HepG2 (cell line): ENCODE results near the gene OR6S1. TPM values are rescaled to one million over a fixed set of nuclear protein-coding genes. Genes with fewer than 3 reads are reported as not detected.
A peak's percentile ranks its signal among the peaks of the same experiment; 100 is the strongest.

ENCODE experiments used
- ARID2 ChIP-seq: sonication (generic); formaldehyde crosslinking; IDR thresholded peaks from 2 replicates; pipeline ENCODE4 v1.8.1; 2022; ENCODE audit warnings: mild to moderate bottlenecking, missing genetic modification reagents, borderline replicate concordance
- BHLHE40 ChIP-seq: IDR thresholded peaks from 2 replicates; pipeline ENCODE4 v1.6.1; 2011; ENCODE audit warnings: low read length, improper control_type of control experiment
- CENPX ChIP-seq: sonication (generic); formaldehyde crosslinking; IDR thresholded peaks from 2 replicates; pipeline ENCODE4 v1.9.0; 2021; ENCODE audit warnings: mild to moderate bottlenecking, missing genetic modification reagents, moderate library complexity
- ELF1 ChIP-seq: sonication (generic); formaldehyde crosslinking; IDR thresholded peaks from 2 replicates; pipeline ENCODE4 v1.4.0; 2020; ENCODE audit warnings: missing genetic modification reagents
- FOSL2 ChIP-seq: sonication (generic); formaldehyde crosslinking; IDR thresholded peaks from 2 replicates; pipeline ENCODE4 v1.4.0; 2020; ENCODE audit warnings: missing genetic modification reagents
- HOXA7 ChIP-seq: sonication (generic); formaldehyde crosslinking; IDR thresholded peaks from 2 replicates; pipeline ENCODE4 v1.8.1; 2022; ENCODE audit warnings: mild to moderate bottlenecking, missing genetic modification reagents, moderate library complexity
- ISX ChIP-seq: sonication (generic); formaldehyde crosslinking; conservative IDR thresholded peaks from 2 replicates; pipeline ENCODE4 v1.5.0; 2020; ENCODE audit warnings: missing genetic modification reagents
- KAT2B ChIP-seq: fragments of 150-350 bp; IDR thresholded peaks from 2 replicates; pipeline ENCODE4 v1.6.1; 2014; ENCODE audit warnings: low read depth, low read length, borderline replicate concordance
- KLF12 ChIP-seq: sonication (generic); formaldehyde crosslinking; IDR thresholded peaks from 2 replicates; pipeline ENCODE4 v1.4.0; 2020; ENCODE audit warnings: missing genetic modification reagents, borderline replicate concordance
- KLF6 ChIP-seq: IDR thresholded peaks from 2 replicates; pipeline ENCODE4 v1.8.0; 2016; ENCODE audit warnings: missing biosample characterization, missing genetic modification reagents
- RXRB ChIP-seq: IDR thresholded peaks from 2 replicates; pipeline ENCODE4 v1.6.1; 2016; ENCODE audit warnings: borderline replicate concordance, missing genetic modification reagents, missing compliant biosample characterization
- TSC22D2 ChIP-seq: sonication (generic); formaldehyde crosslinking; IDR thresholded peaks from 2 replicates; pipeline ENCODE4 v1.5.1; 2020; ENCODE audit warnings: missing genetic modification reagents, mild to moderate bottlenecking, borderline replicate concordance
- ZBTB8A ChIP-seq: sonication (generic); formaldehyde crosslinking; IDR thresholded peaks from 2 replicates; pipeline ENCODE4 v1.4.0; 2020; ENCODE audit warnings: mild to moderate bottlenecking, low read depth, missing genetic modification reagents, borderline replicate concordance
- ZC3H4 ChIP-seq: sonication (generic); formaldehyde crosslinking; IDR thresholded peaks from 2 replicates; pipeline ENCODE4 v1.4.0; 2020; ENCODE audit warnings: missing genetic modification reagents, borderline replicate concordance
- ZFP36L2 ChIP-seq: sonication (generic); formaldehyde crosslinking; IDR thresholded peaks from 2 replicates; pipeline ENCODE4 v1.4.0; 2020; ENCODE audit warnings: missing genetic modification reagents
- ZNF251 ChIP-seq: sonication (generic); formaldehyde crosslinking; IDR thresholded peaks from 2 replicates; pipeline ENCODE4 v1.9.0; 2021; ENCODE audit warnings: mild to moderate bottlenecking, missing genetic modification reagents
- ZNF264 ChIP-seq: sonication (generic); formaldehyde crosslinking; IDR thresholded peaks from 2 replicates; pipeline ENCODE4 v1.4.0; 2020; ENCODE audit warnings: missing genetic modification reagents
- ZNF350 ChIP-seq: sonication (generic); formaldehyde crosslinking; IDR thresholded peaks from 2 replicates; pipeline ENCODE4 v1.4.0; 2020; ENCODE audit warnings: mild to moderate bottlenecking, low read depth, missing genetic modification reagents, borderline replicate concordance
- ZNF563 ChIP-seq: sonication (generic); formaldehyde crosslinking; IDR thresholded peaks from 2 replicates; pipeline ENCODE4 v1.8.0; 2022; ENCODE audit warnings: mild to moderate bottlenecking, moderate library complexity, missing genetic modification reagents
- ZNF629 ChIP-seq: sonication (generic); formaldehyde crosslinking; conservative IDR thresholded peaks from 2 replicates; pipeline ENCODE4 v1.5.0; 2020; ENCODE audit warnings: missing genetic modification reagents
- ZNF772 ChIP-seq: sonication (generic); formaldehyde crosslinking; IDR thresholded peaks from 2 replicates; pipeline ENCODE4 v1.5.0; 2020; ENCODE audit warnings: mild to moderate bottlenecking, missing genetic modification reagents
- polyA plus RNA-seq, 8 experiments: library from polyadenylated mRNA; depleted of rRNA in 3 of 8; stranded (reverse) in 7 of 8; unstranded in 1 of 8; fragments of >200 nt; fragmentation: Illumina TruSeq in 4 of 8; extraction: Trizol in 4 of 8; gene quantifications; 2 replicates each; pipeline versions ENCODE4 v1.2.1 to v1.2.3, GENCODE V29; 2011 to 2016; ENCODE audit warnings: low read depth in 4 of 8, missing spikeins in 1 of 8, mixed read lengths in 1 of 8; ENCODE audit not compliant: insufficient read depth in 1 of 8
- total RNA-seq, 5 experiments: library from RNA; depleted of rRNA; stranded (reverse); fragments of >200 nt; fragmentation: Illumina TruSeq; extraction: Trizol; gene quantifications; 2 replicates each; pipeline ENCODE4 v1.2.3, GENCODE V29; 2016; ENCODE audit warnings: low read depth in 1 of 5
- TF ChIP-seq, protein P1 (sequence below): sonication (generic); formaldehyde crosslinking; IDR thresholded peaks from 2 replicates; pipeline ENCODE4 v1.4.0; 2020; ENCODE audit warnings: missing genetic modification reagents
- TF ChIP-seq, protein P2 (sequence below): sonication (generic); formaldehyde crosslinking; IDR thresholded peaks from 2 replicates; pipeline ENCODE4 v1.8.1; 2022; ENCODE audit warnings: mild to moderate bottlenecking, missing genetic modification reagents

Gene OR6S1
- total and polyA plus RNA-seq, 2 of the 13 experiments (the other 11 are each of a cell fraction or from before 2014, with no cell fraction given): 0.09 TPM; not detected in 1

DNA sequence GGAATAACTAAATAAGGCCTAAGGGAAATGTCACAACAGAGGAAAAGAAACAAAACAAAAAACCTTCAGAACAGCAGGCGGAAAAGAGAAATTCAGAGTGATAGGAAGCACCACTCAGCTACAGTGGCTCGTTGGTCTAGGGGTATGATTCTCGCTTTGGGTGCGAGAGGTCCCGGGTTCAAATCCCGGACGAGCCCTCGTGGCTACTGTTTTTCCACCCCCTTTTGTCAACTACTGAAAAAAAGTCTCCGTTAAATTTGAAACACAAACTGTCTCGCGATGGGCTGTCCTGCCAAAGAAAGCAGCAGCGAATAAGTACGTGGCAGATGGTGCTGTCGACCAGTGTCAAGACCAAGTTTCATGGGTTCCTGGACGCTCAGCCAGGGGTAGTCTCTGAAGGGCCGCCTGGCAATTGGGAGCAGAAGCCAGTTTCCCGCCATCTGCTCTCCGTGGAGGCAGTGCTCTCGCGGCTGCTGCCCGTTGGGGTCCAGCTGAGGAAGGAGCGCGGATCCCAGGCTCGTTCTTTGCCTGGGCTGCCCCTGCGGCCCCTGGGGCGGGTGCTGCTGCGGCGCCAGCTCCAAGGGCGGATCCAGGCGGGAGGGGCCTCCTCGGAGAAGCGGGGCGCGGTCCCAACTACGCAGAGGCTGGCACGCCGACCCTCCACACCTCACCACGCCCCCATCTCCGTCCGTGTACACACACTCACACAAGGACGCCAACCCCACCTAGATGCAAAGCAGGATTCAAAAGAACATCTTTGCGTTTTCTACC is 42.6 kb upstream of the OR6S1 start, which contains the start of gene RNASE4 (continued):
- TF ChIP-seq TSC22D2 (CRISPR knock-in tag) (no peak; the same call in 1 of the 2 replicates), ZC3H4 (CRISPR knock-in tag) (peak; percentile 91; the same call in 1 of the 2 replicates), ARID2 (CRISPR knock-in tag) (peak; percentile 75; the same call in 1 of the 2 replicates), ZNF251 (no peak), KAT2B (no peak), ELF1 (peak; percentile 15), KLF12 (CRISPR knock-in tag) (peak; percentile 87; the same call in 1 of the 2 replicates), KLF6 (peak; percentile 53), CENPX (CRISPR knock-in tag) (no peak), HOXA7 (no peak), ZFP36L2 (peak; percentile 87), ZBTB8A (CRISPR knock-in tag) (no peak), ZNF772 (CRISPR knock-in tag) (peak; percentile 90), ISX (CRISPR knock-in tag) (peak; percentile 71), ZNF350 (CRISPR knock-in tag) (0 out of 2 replicates have a peak, but pooled peaks have one; percentile 58), FOSL2 (CRISPR knock-in tag) (peak; percentile 4), ZNF264 (CRISPR knock-in tag) (peak; percentile 70), ZNF629 (peak; percentile 68), BHLHE40 (no peak), ZNF563 (peak; percentile 77), RXRB (CRISPR knock-in tag) (peak; percentile 64)
- TF ChIP-seq, protein P1, sequence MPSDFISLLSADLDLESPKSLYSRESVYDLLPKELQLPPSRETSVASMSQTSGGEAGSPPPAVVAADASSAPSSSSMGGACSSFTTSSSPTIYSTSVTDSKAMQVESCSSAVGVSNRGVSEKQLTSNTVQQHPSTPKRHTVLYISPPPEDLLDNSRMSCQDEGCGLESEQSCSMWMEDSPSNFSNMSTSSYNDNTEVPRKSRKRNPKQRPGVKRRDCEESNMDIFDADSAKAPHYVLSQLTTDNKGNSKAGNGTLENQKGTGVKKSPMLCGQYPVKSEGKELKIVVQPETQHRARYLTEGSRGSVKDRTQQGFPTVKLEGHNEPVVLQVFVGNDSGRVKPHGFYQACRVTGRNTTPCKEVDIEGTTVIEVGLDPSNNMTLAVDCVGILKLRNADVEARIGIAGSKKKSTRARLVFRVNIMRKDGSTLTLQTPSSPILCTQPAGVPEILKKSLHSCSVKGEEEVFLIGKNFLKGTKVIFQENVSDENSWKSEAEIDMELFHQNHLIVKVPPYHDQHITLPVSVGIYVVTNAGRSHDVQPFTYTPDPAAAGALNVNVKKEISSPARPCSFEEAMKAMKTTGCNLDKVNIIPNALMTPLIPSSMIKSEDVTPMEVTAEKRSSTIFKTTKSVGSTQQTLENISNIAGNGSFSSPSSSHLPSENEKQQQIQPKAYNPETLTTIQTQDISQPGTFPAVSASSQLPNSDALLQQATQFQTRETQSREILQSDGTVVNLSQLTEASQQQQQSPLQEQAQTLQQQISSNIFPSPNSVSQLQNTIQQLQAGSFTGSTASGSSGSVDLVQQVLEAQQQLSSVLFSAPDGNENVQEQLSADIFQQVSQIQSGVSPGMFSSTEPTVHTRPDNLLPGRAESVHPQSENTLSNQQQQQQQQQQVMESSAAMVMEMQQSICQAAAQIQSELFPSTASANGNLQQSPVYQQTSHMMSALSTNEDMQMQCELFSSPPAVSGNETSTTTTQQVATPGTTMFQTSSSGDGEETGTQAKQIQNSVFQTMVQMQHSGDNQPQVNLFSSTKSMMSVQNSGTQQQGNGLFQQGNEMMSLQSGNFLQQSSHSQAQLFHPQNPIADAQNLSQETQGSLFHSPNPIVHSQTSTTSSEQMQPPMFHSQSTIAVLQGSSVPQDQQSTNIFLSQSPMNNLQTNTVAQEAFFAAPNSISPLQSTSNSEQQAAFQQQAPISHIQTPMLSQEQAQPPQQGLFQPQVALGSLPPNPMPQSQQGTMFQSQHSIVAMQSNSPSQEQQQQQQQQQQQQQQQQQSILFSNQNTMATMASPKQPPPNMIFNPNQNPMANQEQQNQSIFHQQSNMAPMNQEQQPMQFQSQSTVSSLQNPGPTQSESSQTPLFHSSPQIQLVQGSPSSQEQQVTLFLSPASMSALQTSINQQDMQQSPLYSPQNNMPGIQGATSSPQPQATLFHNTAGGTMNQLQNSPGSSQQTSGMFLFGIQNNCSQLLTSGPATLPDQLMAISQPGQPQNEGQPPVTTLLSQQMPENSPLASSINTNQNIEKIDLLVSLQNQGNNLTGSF (CRISPR knock-in tag): peak; percentile 45; the same call in 1 of the 2 replicates
- TF ChIP-seq, protein P2, sequence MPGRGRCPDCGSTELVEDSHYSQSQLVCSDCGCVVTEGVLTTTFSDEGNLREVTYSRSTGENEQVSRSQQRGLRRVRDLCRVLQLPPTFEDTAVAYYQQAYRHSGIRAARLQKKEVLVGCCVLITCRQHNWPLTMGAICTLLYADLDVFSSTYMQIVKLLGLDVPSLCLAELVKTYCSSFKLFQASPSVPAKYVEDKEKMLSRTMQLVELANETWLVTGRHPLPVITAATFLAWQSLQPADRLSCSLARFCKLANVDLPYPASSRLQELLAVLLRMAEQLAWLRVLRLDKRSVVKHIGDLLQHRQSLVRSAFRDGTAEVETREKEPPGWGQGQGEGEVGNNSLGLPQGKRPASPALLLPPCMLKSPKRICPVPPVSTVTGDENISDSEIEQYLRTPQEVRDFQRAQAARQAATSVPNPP: peak; percentile 76; the same call in 1 of the 2 replicates
